Measurements from ENCODE around the gene CTDSPL. TPM values are rescaled to one million over a fixed set of nuclear protein-coding genes. Genes with fewer than 3 reads are reported as not detected.
"Not testable (repeated sequence)": the region's sequence is repeated elsewhere in the genome, so short reads cannot be mapped to it uniquely, and the experiment has no call there.

CTDSPL gene
- polyA plus RNA-seq, 10 donors = 29.8 to 50.2 (median 36.9) TPM

GRCh38 chr3:37963635-37964034 is 102.0 kb downstream of the CTDSPL start:
- no peak for DNase-seq

- DNase-seq = no peak
Observed at GRCh38 chr3:37964146-37964545, 102.5 kb downstream of the CTDSPL start.

GRCh38 chr3:37964716-37965115 is 103.0 kb downstream of the CTDSPL start:
- DNase-seq = no peak

- peak; percentile 46 to 73 (median 59) for DNase-seq
Observed at GRCh38 chr3:37967260-37967881, 105.7 kb downstream of the CTDSPL start.

GRCh38 chr3:37968199-37968598 is 106.5 kb downstream of the CTDSPL start:
- no peak for DNase-seq

- DNase-seq = peak in 1 of 3 donors; percentile 57
Observed at GRCh38 chr3:37968813-37969595, 107.3 kb downstream of the CTDSPL start.

GRCh38 chr3:37969596-37970100 is 108.0 kb downstream of the CTDSPL start:
- peak in 2 of 3 donors; percentile 44 to 63 for DNase-seq

GRCh38 chr3:37970802-37971201 is 109.1 kb downstream of the CTDSPL start:
- DNase-seq = no peak

GRCh38 chr3:37971467-37971866 is 109.8 kb downstream of the CTDSPL start:
- no peak for DNase-seq

- not testable (repeated sequence) for DNase-seq
Observed at GRCh38 chr3:37972056-37972455, 110.4 kb downstream of the CTDSPL start.

GRCh38 chr3:37973246-37974054 is 111.8 kb downstream of the CTDSPL start:
- peak in 1 of 3 donors; percentile 36 for DNase-seq

- peak in 2 of 3 donors; percentile 44 to 73 for DNase-seq
Observed at GRCh38 chr3:37974121-37975083, 112.7 kb downstream of the CTDSPL start.

- no peak for DNase-seq
Observed at GRCh38 chr3:37979541-37980461, 118.1 kb downstream of the CTDSPL start.

GRCh38 chr3:37980462-37981347 is 119.0 kb downstream of the CTDSPL start:
- no peak for DNase-seq

- no peak for DNase-seq
Observed at GRCh38 chr3:37981348-37981664, 119.6 kb downstream of the CTDSPL start.

- DNase-seq = no peak
Observed at GRCh38 chr3:37982331-37982730, 120.7 kb downstream of the CTDSPL start.

GRCh38 chr3:37984051-37984450 is 122.4 kb downstream of the CTDSPL start:
- no peak for DNase-seq

- DNase-seq = no peak
Observed at GRCh38 chr3:37984596-37984995, 122.9 kb downstream of the CTDSPL start.

All from muscle of back (tissue), 11 donors.